SH-SY5Y (cell line): ENCODE data around the gene MARCHF3.

ENCODE experiments used
- GATA2 ChIP-seq: IDR thresholded peaks from 2 replicates; pipeline ENCODE4 v1.6.1; 2011; ENCODE audit warnings: mild to moderate bottlenecking, low read depth, low read length
- GATA3 ChIP-seq: IDR thresholded peaks from 2 replicates; pipeline ENCODE4 v1.6.1; 2011; ENCODE audit warnings: low read depth, mild to moderate bottlenecking, low read length, moderate library complexity

GRCh38 chr5:127011961-127012644 is 18.3 kb downstream of the MARCHF3 start:
- TF ChIP-seq GATA3 (no peak), GATA2 (no peak)
